GM12878 (cell line): Measurements from ENCODE around the gene SSH2. TPM values are rescaled to one million over a fixed set of nuclear protein-coding genes. Genes with fewer than 3 reads are reported as not detected.

Experiments
- ATAC-seq: fragments of 200-7000 bp; cut with Tn5 transposase; 3 replicates; pipeline ENCODE4 v1.9.1; 2020; ENCODE audit warnings: mild to moderate bottlenecking, moderate library complexity
- BruUV-seq: library from RNA; stranded (reverse); fragments of 400-500 nt; replicated peaks from 2 replicates; lab custom pipeline; 2021; lab: Mats Ljungman, UMichigan
- CTCF ChIA-PET: fragments of 300-600 bp; sonication (Branson Sonifier 250); formaldehyde crosslinking; extraction: SDS; loops from one replicate; lab custom pipeline; 2021; ENCODE audit warnings: inconsistent platforms; lab: Yijun Ruan, JAX
- POLR2A ChIA-PET: fragments of 350-600 bp; formaldehyde crosslinking; extraction: SDS; loops from one replicate; lab custom pipeline; 2021; ENCODE audit warnings: inconsistent platforms; lab: Charles Lee
- RAD21 ChIA-PET: fragments of 300-600 bp; sonication (Branson Sonifier 250); formaldehyde crosslinking; loops from one replicate; lab custom pipeline; 2023; ENCODE audit warnings: antibody characterized with exemption; ENCODE audit not compliant: unreplicated experiment; lab: Charles Lee
- SMC1A ChIA-PET: fragments of 300-600 bp; sonication (Branson Sonifier 250); formaldehyde crosslinking; loops from one replicate; lab custom pipeline; 2023; ENCODE audit not compliant: unreplicated experiment, uncharacterized antibody; lab: Charles Lee
- DNase-seq: peaks from one replicate; pipeline ENCODE4 v3.0.0-alpha.2; 2011; ENCODE audit warnings: low read depth, low spot score
- FAIRE-seq: peaks from 3 replicates; lab custom pipeline; 2011; peaks lifted over from hg19 to GRCh38; lab: Jason Lieb, UNC
- H2AFZ ChIP-seq: 2 replicates; pipeline ENCODE4 v1.6.0; 2011; ENCODE audit warnings: low read depth, low read length, control low read depth; ENCODE audit not compliant: control insufficient read depth
- H3K27ac ChIP-seq: 2 replicates; pipeline ENCODE4 v1.5.1; 2011; ENCODE audit warnings: control low read depth; ENCODE audit not compliant: control insufficient read depth, insufficient read depth
- H3K27me3 ChIP-seq, 2 experiments: replicated peaks in 1 of 2; 2 replicates each; pipeline versions ENCODE4 v1.6.0 to v1.6.1; 2011; ENCODE audit warnings: low read length in 1 of 2; ENCODE audit not compliant: control insufficient read depth in 2 of 2, insufficient read depth in 2 of 2
- H3K36me3 ChIP-seq, 2 experiments: 2 replicates each; pipeline ENCODE4 v1.5.1; 2011; ENCODE audit warnings: low read length in 1 of 2; ENCODE audit not compliant: control insufficient read depth in 2 of 2, insufficient read depth in 2 of 2
- H3K4me1 ChIP-seq: 2 replicates; pipeline ENCODE4 v1.6.1; 2011; ENCODE audit warnings: mild to moderate bottlenecking, low read length, moderate library complexity, mixed read lengths; ENCODE audit not compliant: control insufficient read depth, insufficient read depth
- H3K4me2 ChIP-seq: 2 replicates; pipeline ENCODE4 v1.6.0; 2011; ENCODE audit warnings: control low read depth; ENCODE audit not compliant: control insufficient read depth, insufficient read depth
- H3K4me3 ChIP-seq: fragments of 200-600 bp; sonication (generic); 2 replicates; pipeline ENCODE4 v1.5.1; 2016
- H3K79me2 ChIP-seq: 2 replicates; pipeline ENCODE4 v1.6.0; 2011; ENCODE audit warnings: low read length; ENCODE audit not compliant: control insufficient read depth, insufficient read depth
- H3K9ac ChIP-seq: 2 replicates; pipeline ENCODE4 v1.8.0; 2011; ENCODE audit warnings: low read length, control low read depth, mixed read lengths; ENCODE audit not compliant: control insufficient read depth, insufficient read depth
- H3K9me3 ChIP-seq: replicated peaks from 3 replicates; pipeline ENCODE4 v1.5.1; 2011; ENCODE audit warnings: mild to moderate bottlenecking, low read length; ENCODE audit not compliant: control insufficient read depth, insufficient read depth
- H4K20me1 ChIP-seq: 2 replicates; pipeline ENCODE4 v1.6.0; 2011; ENCODE audit not compliant: control insufficient read depth, insufficient read depth
- EZH2 ChIP-seq: IDR thresholded peaks from 2 replicates; pipeline ENCODE4 v1.6.1; 2012; ENCODE audit warnings: low read depth, mild to moderate bottlenecking, control low read depth, inconsistent platforms, low read length, borderline replicate concordance; ENCODE audit not compliant: control insufficient read depth
- GABPA ChIP-seq: IDR thresholded peaks from 2 replicates; pipeline ENCODE4 v1.6.1; 2014; ENCODE audit warnings: antibody characterized with exemption, low read depth, mild to moderate bottlenecking, inconsistent platforms
- RAD51 ChIP-seq: fragments of 450-650 bp; IDR thresholded peaks from 2 replicates; pipeline ENCODE4 v1.6.1; 2016; ENCODE audit warnings: moderate library complexity, mild to moderate bottlenecking, inconsistent platforms
- ZZZ3 ChIP-seq: IDR thresholded peaks from 2 replicates; pipeline ENCODE4 v1.6.1; 2011; ENCODE audit warnings: low read depth; ENCODE audit not compliant: control insufficient read depth, insufficient read length
- WGBS: methylation state at CpG from one replicate; pipeline ENCODE4 v1.1.6; 2016; ENCODE audit warnings: low lambda C conversion rate; ENCODE audit not compliant: insufficient replicate concordance, insufficient coverage; ENCODE audit errors: missing lambda C conversion rate; 5-methylcytosine and 5-hydroxymethylcytosine counted together
- in situ Hi-C: fragments of 300-500 bp; cut with MboI; formaldehyde crosslinking; loops from 9 replicates; pipeline ENCODE4 v1.14.3; 2018; ENCODE audit warnings: mixed read lengths
- intact Hi-C: fragments of 100-400 bp; cut with micrococcal nuclease; formaldehyde crosslinking; loops from one replicate; pipeline ENCODE4 v1.14.2; 2022; ENCODE audit not compliant: unreplicated experiment
- polyA plus RNA-seq, 11 experiments: library from polyadenylated mRNA; depleted of rRNA in 4 of 11; unstranded in 6 of 11; stranded (reverse) in 5 of 11; fragments of >200 nt; fragmentation: Nextera tagmentation in 4 of 11; fragmentation: Illumina TruSeq in 1 of 11; extraction: Ambion mirVana in 4 of 11; extraction: Trizol in 1 of 11; gene quantifications; 1 replicate in 1 of 11; 2 replicates in 10 of 11; pipeline versions ENCODE4 v1.2.1 to v1.2.3, GENCODE V29; 2011 to 2016; ENCODE audit warnings: inconsistent platforms in 2 of 11, missing spikeins in 2 of 11, low read depth in 1 of 11
- total RNA-seq, 4 experiments: library from RNA; depleted of rRNA in 3 of 4; stranded (reverse); fragments of >200 nt in 3 of 4; fragmentation: Illumina TruSeq in 1 of 4; extraction: Trizol in 1 of 4; gene quantifications; 2 replicates each; pipeline versions ENCODE4 v1.2.1 to v1.2.3, GENCODE V29; 2013 to 2021

Gene SSH2
- total and polyA plus RNA-seq, 10 of the 15 experiments (the other 5 are each of a cell fraction or from before 2014, with no cell fraction given), result 9.3 to 65.9 (median 34.0) TPM

DNA sequence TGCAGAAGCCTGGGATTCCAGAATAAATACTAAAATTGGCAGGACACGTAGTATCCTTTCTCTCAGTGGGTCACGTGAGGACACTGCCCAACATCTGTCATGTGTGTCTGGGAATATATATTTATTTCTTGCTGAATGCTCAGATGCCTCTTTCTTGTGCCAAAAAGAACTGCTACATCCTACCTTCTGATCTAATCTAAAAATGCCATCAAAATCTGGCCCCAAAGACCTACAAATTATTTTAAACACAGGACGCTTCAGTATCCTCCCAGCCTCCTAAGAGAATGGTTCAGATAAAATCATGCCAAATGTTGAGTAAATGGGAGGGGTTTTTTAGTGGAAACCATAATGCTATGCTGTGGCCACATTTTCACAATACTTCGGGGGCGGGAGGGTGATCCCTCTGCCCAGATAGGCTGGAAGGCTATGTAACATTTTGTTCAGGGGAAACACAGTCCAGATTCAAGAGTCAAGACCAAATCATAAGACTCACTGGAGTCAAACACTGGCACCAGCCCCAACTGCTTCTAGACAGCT, 284.4 kb downstream of the SSH2 start (continued):
- TF ChIP-seq RAD51, result no peak
- no peak for TF ChIP-seq ZZZ3
- TF ChIP-seq EZH2, result no peak
- TF ChIP-seq, all 136 proteins: peak for 0

DNA sequence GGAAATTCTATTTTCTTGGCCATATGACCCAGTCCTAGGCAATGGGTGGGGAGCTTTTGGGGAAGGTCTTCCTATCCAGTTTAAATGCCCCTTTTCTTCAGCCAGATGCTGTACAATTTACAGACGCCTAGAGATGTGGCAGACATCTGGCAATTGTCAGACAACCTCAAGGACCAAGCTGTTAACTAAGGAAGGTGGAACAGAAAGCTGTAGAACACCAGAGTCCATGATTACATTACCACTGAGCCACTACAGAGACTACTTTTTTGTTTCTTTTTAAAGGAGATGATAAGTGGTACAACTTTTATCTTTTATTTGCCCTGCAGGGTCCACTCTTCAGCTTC, 286.2 kb downstream of the SSH2 start:
- BruUV-seq, result no TSS peak
- WGBS, result 93% methylated on average over 1 of the region's 1 CpG
- H3K79me2 ChIP-seq, result no peaks in the 10 kb centered on the region
- SMC1A ChIA-PET, result interaction anchor here (9.0 kb wide), 1 partner anchor 134 kb away, joined by 94 read pairs; no protein-coding TSS in a partner anchor
- peaks cover 3% of the 10 kb centered on the region for H3K4me1 ChIP-seq
- H3K36me3 ChIP-seq, result peaks cover 4 to 24% of the 10 kb centered on the region in 2 experiments; a peak in 3 of 4 replicates
- H4K20me1 ChIP-seq, result no peaks in the 10 kb centered on the region
- intact Hi-C loops (no loop called here), in situ Hi-C loops (loop anchor here (5.0 kb wide), 1 partner anchor 134 kb away; no protein-coding TSS in a partner anchor)
- ATAC-seq (no peak), DNase-seq (no peak), FAIRE-seq (no peak)
- TF ChIP-seq GABPA, result no peak
- H3K9me3 ChIP-seq, result no peaks in the 10 kb centered on the region
- RAD21 ChIA-PET, result interaction anchor here (8.9 kb wide), 1 partner anchor 135 kb away, joined by 133 read pairs; no protein-coding TSS in a partner anchor
- POLR2A ChIA-PET, result interaction anchor here (0.6 kb wide), 1 partner anchor 110 kb away, joined by 4 read pairs; no protein-coding TSS in a partner anchor
- no peaks in the 10 kb centered on the region for H3K27me3 ChIP-seq
- H3K27ac ChIP-seq, result no peak overlapping the region
- H2AFZ ChIP-seq, result no peak overlapping the region
- no peak overlapping the region for H3K9ac ChIP-seq
- CTCF ChIA-PET, result interaction anchor here (0.9 to 6.6 kb wide), 3 partner anchors 19 to 135 kb away, joined by 3 to 112 read pairs (median 4); no protein-coding TSS in a partner anchor
- no peak overlapping the region for H3K4me2 ChIP-seq
- H3K4me3 ChIP-seq, result no peak overlapping the region
